ENCODE measurements around the gene DLG2. TPM values are rescaled to one million over a fixed set of nuclear protein-coding genes. Genes with fewer than 3 reads are reported as not detected.

The DLG2 gene
- total and polyA plus RNA-seq, 4 donors: 0.30 to 5.5 (median 0.68) TPM

DNA sequence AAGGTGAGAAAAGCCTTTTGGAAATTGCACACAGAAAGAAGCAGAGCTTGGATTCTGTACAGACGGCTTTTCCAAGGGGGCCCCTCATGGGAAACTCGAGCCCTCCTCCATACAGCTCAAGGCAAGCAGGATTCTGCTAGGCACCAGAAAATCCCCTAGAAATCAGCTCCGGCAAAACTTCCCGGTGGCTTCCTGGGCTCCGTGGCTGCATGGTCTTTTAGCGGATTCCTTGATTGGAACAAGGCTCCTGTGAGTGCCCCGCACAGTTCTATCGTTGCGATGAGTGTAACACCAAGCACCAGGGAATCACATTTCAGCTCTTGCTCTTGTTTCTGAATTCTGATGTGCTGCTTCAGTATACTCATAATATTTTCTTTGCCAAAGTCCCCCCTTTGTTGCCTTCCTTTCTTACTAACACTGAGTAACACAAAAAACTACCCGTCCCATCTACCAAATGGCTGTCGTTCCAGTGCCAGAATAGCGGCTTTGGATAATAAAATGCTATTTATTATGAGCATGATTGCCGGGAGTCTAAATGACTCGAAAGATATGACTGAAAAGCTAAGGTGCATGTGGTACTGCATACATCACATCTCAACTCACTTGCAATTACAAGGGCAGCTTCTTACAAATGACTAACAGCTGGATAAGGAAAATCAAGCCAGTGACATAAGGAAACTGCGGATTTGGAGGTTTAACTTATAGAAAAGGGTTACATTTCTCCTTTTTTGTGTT lies 494.1 kb downstream of the DLG2 start (continued):
- no peak for TF ChIP-seq JUND (IDR thresholded peaks at IDR 0.05)
- TF ChIP-seq, protein P1, sequence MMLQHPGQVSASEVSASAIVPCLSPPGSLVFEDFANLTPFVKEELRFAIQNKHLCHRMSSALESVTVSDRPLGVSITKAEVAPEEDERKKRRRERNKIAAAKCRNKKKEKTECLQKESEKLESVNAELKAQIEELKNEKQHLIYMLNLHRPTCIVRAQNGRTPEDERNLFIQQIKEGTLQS (IDR thresholded peaks at IDR 0.05): no peak

DNA sequence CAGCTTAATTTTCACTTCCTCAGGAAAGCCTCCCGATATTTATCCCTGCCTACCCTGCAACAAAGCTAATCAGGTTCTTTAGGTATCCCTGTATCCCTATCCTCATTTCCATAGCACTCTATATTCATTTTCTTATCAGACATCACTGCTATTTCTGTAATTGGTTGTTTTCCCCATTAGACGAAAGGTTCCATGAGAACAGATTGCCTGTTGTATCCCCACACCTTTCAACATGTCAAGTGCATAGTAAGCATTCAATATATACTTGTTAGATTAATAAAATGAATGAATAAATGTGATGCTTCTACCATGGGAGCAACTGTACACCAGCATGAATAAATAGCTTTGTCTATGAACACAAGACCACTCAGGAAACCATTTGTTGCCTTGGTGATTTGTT lies 499.8 kb downstream of the DLG2 start:
- no peak overlapping the region for H3K9ac ChIP-seq (ENCODE audit: low read depth in 1 of 2, low read length in 2 of 2)
- no peaks in the 10 kb centered on the region for H3K36me3 ChIP-seq (ENCODE audit: control insufficient read depth in 4 of 4, insufficient read depth in 3 of 4, low read depth in 1 of 4, low read length in 3 of 4)
- TF ChIP-seq, protein P2, sequence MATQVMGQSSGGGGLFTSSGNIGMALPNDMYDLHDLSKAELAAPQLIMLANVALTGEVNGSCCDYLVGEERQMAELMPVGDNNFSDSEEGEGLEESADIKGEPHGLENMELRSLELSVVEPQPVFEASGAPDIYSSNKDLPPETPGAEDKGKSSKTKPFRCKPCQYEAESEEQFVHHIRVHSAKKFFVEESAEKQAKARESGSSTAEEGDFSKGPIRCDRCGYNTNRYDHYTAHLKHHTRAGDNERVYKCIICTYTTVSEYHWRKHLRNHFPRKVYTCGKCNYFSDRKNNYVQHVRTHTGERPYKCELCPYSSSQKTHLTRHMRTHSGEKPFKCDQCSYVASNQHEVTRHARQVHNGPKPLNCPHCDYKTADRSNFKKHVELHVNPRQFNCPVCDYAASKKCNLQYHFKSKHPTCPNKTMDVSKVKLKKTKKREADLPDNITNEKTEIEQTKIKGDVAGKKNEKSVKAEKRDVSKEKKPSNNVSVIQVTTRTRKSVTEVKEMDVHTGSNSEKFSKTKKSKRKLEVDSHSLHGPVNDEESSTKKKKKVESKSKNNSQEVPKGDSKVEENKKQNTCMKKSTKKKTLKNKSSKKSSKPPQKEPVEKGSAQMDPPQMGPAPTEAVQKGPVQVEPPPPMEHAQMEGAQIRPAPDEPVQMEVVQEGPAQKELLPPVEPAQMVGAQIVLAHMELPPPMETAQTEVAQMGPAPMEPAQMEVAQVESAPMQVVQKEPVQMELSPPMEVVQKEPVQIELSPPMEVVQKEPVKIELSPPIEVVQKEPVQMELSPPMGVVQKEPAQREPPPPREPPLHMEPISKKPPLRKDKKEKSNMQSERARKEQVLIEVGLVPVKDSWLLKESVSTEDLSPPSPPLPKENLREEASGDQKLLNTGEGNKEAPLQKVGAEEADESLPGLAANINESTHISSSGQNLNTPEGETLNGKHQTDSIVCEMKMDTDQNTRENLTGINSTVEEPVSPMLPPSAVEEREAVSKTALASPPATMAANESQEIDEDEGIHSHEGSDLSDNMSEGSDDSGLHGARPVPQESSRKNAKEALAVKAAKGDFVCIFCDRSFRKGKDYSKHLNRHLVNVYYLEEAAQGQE (IDR thresholded peaks at IDR 0.05): no peak
- TF ChIP-seq, protein P3, sequence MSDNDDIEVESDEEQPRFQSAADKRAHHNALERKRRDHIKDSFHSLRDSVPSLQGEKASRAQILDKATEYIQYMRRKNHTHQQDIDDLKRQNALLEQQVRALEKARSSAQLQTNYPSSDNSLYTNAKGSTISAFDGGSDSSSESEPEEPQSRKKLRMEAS (IDR thresholded peaks at IDR 0.05): no peak
- TF ChIP-seq YY1 (IDR thresholded peaks at IDR 0.05): no peak
- H3K9me3 ChIP-seq (ENCODE audit: control insufficient read depth in 4 of 4, low read length in 3 of 4): no peaks in the 10 kb centered on the region
- 54% methylated on average over 2 of the region's 2 CpGs for WGBS
- H3K27ac ChIP-seq (ENCODE audit: low read depth in 1 of 2, low read length in 2 of 2): no peak overlapping the region
- no peaks in the 10 kb centered on the region for H3K27me3 ChIP-seq (ENCODE audit: control insufficient read depth in 4 of 4, insufficient read depth in 4 of 4, low read length in 3 of 4)
- H3K4me1 ChIP-seq (ENCODE audit: control insufficient read depth in 4 of 4, insufficient read depth in 4 of 4, low read length in 3 of 4): no peaks in the 10 kb centered on the region
- no peak for DNase-seq (ENCODE audit: low spot score)
- H3K4me3 ChIP-seq (ENCODE audit: low read depth in 1 of 3, low read length in 3 of 3): no peak overlapping the region

DNA sequence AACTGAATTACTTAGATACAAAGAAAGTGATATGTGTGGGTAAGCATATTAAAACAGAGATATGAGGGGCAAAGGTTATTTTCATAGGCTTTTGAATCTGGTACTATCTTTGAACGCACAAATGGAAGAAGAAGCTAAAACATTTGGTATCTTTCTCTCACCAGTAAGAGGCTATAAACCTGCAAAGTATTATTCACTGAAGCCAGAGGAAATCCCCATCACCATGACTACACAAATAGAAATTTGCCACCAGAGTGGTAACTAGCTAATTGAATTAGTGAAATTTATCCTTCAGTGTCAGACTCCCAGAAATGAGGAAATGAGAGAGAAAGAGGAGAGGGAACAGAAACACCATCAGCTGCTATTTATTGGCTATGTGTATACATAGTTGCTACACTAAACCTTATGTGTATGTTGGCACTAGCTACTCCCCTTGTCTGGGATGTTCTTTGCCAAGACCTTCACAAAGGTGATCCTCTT lies 503.4 kb downstream of the DLG2 start:
- no peak for DNase-seq (ENCODE audit: low spot score)
- 52% methylated on average over 1 of the region's 1 CpG for WGBS

DNA sequence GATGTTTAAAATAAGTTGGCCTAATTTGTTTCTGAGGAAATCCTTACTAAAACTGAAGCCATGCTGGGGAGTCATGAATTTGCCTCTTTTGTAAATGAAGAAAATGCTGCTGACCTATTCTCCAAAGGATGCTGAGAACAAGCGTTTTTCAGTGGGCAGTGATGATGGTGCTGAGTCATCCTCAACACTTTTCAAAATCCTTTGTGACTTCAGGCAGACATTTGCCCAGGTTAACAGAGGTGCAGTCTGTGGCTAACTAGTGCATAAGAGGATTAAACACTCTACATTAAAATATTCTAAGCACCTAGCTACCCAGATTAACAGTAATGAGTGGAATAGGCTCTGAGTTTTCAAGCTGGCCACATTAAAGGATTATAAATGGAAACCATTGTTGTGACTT lies 509.0 kb downstream of the DLG2 start:
- H3K4me3 ChIP-seq (ENCODE audit: low read depth in 1 of 3, low read length in 3 of 3): no peak overlapping the region
- WGBS: 53% methylated on average over 1 of the region's 1 CpG
- no peak overlapping the region for H3K27ac ChIP-seq (ENCODE audit: low read depth in 1 of 2, low read length in 2 of 2)
- H3K36me3 ChIP-seq (ENCODE audit: control insufficient read depth in 4 of 4, insufficient read depth in 3 of 4, low read depth in 1 of 4, low read length in 3 of 4): no peaks in the 10 kb centered on the region
- no peaks in the 10 kb centered on the region for H3K27me3 ChIP-seq (ENCODE audit: control insufficient read depth in 4 of 4, insufficient read depth in 4 of 4, low read length in 3 of 4)
- no peak overlapping the region for H3K9ac ChIP-seq (ENCODE audit: low read depth in 1 of 2, low read length in 2 of 2)
- H3K9me3 ChIP-seq (ENCODE audit: control insufficient read depth in 4 of 4, low read length in 3 of 4): no peaks in the 10 kb centered on the region
- no peak for TF ChIP-seq NR2F2 (IDR thresholded peaks at IDR 0.05)
- H3K4me1 ChIP-seq (ENCODE audit: control insufficient read depth in 4 of 4, insufficient read depth in 4 of 4, low read length in 3 of 4): no peaks in the 10 kb centered on the region
- no peak for DNase-seq (ENCODE audit: low spot score)

More for the DNA sequence above, 503.4 kb downstream of the DLG2 start:
- TF ChIP-seq FOXA1 (IDR thresholded peaks at IDR 0.05): no peak
- Histone ChIP-seq H3K9ac (ENCODE audit: low read depth in 1 of 2, low read length in 2 of 2) (no peak overlapping the region), H3K9me3 (ENCODE audit: control insufficient read depth in 4 of 4, low read length in 3 of 4) (no peaks in the 10 kb centered on the region), H3K27me3 (ENCODE audit: control insufficient read depth in 4 of 4, insufficient read depth in 4 of 4, low read length in 3 of 4) (no peaks in the 10 kb centered on the region), H3K4me3 (ENCODE audit: low read depth in 1 of 3, low read length in 3 of 3) (no peak overlapping the region), H3K36me3 (ENCODE audit: control insufficient read depth in 4 of 4, insufficient read depth in 3 of 4, low read depth in 1 of 4, low read length in 3 of 4) (no peaks in the 10 kb centered on the region), H3K4me1 (ENCODE audit: control insufficient read depth in 4 of 4, insufficient read depth in 4 of 4, low read length in 3 of 4) (no peaks in the 10 kb centered on the region), H3K27ac (ENCODE audit: low read depth in 1 of 2, low read length in 2 of 2) (no peak overlapping the region)
